ENCODE results near the gene ITM2C. TPM values are rescaled to one million over a fixed set of nuclear protein-coding genes. Genes with fewer than 3 reads are reported as not detected.

ITM2C gene
- total RNA-seq, 2 experiments from 2014 or later: 50.4 to 55.0 TPM

DNA sequence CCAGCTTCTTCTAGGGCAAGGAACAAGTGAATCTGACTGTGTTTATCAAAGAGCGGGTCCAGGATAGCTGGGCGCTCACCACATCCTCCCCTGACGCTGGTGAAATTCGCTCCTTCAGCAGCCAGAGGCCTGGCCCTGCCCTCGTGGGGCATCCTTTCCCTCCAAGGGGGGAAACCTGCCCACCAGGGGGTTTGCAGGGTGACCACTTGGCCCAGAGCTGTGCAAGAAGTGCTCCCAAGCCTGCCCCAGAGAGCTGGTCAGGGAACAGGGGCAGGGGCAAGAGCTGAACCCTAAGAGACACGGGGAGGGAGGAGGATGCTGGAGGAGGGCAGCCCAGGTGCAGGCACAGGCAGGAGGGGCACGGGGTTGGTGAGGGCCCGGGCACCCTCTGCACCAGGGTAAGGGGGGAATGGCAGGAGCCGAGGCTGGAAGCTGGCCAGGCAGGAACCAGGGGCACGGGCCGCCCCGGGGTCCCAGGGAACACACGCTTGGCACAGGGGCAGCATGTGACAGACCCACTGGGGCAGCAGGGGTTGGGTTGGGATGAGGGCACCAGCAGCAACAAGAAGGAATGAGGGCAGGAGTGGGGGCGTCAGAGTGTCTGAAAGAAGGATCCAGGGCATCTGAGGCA, 63.1 kb downstream of the ITM2C start:
- ChIA-PET CTCF (interaction anchor here (0.6 to 5.0 kb wide), 7 partner anchors 12 to 127 kb away, joined by 3 to 26 read pairs (median 4); no protein-coding TSS in a partner anchor), POLR2A (no interaction called here)

Other genes with a start within 250 kb of the ITM2C start
- 100 to 1,000 TPM; 127 to 128 TPM for gene CAB39, start 152.1 kb upstream of the ITM2C start, total RNA-seq
- 1 to 10 TPM; 4.4 to 5.6 TPM for gene GPR55, start 60.3 kb downstream of the ITM2C start, total RNA-seq
- under 1 TPM; 0.21 to 0.44 TPM for gene SPATA3, start 131.2 kb downstream of the ITM2C start, total RNA-seq
- gene C2orf72, start 172.6 kb downstream of the ITM2C start, total RNA-seq: under 1 TPM; 0.34 to 0.50 TPM
- 100 to 1,000 TPM; 159 to 164 TPM for gene PSMD1, start 191.9 kb downstream of the ITM2C start, total RNA-seq

Data from activated CD8-positive, alpha-beta memory T cell treated with anti-CD3 and anti-CD28 coated beads for 36 hours (primary cell).